ENCODE measurements around the gene C19orf44. TPM values are rescaled to one million over a fixed set of nuclear protein-coding genes. Genes with fewer than 3 reads are reported as not detected.
"Not testable (repeated sequence)": the region's sequence is repeated elsewhere in the genome, so short reads cannot be mapped to it uniquely, and the experiment has no call there.

Gene C19orf44
- total and polyA plus RNA-seq, 9 donors = 2.8 to 9.3 (median 8.1) TPM

DNA sequence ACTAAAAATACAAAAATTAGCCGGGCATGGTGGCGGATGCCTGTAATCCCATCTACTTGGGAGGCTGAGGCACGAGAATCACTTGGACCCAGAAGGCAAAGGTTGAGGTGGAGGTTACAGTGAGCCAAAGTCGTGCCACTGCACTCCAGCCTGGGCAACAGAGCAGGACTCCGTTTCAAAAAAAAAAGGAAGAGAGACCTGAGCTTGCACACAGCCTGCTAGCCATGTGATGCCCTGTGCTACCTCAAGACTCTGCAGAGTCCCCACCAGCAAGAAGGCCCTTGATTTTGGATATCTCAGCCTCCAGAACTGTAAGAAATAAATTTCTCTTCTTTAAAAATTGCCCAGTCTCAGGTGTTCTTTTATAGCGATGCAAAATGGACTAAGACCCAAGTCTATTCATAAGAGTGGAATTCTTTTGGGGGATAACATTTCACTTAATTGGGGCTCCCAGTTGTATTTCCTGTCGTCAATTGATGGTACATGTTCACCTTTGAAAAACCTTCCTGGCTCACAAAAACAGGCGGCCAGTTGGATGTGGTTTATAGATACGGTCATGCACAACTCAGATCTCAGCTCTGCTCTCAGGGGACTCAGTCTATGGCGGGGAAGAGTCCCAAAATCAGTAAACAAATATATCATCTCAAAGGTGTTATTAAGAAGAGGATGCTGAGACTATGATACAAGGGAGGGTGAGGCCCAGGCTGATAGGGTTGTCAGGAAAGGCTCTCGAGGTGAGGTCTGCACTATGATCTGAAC, 48.5 kb downstream of the C19orf44 start:
- Histone ChIP-seq H3K27me3 (ENCODE audit: control insufficient read depth, insufficient read depth, low read length) (no peaks in the 10 kb centered on the region), H3K36me3 (ENCODE audit: control insufficient read depth, insufficient read depth, low read length) (peaks cover 14% of the 10 kb centered on the region), H3K4me1 (ENCODE audit: control insufficient read depth, insufficient read depth, low read length) (peaks cover 18% of the 10 kb centered on the region), H3K27ac (ENCODE audit: low read length) (no peak overlapping the region), H3K9me3 (replicated peaks; ENCODE audit: control insufficient read depth, low read depth, low read length) (no peaks in the 10 kb centered on the region), H3K4me3 (ENCODE audit: low read length) (no peak overlapping the region)
- no peak for DNase-seq
- WGBS (ENCODE audit: insufficient coverage) = no CpG with 5 or more reads among the region's 11 CpGs

DNA sequence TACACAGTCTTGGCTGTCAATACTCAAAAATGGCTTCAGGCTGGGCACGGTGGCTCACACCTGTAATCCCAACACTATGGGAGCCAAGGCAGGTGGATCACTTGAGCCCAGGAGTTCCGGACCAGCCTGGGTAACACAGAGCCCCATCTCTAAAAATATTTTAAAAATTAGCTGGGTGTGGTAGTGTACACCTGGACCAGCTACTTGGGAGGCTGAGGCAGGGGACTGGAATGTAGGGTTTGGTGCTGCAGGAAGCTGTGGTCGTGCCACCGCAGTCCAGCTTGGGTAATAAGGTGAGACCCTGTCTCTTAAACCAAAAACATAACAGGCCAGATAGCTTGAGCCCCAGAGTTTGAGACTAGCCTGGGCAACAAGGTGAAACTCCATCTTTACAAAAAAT, 52.8 kb downstream of the C19orf44 start:
- H3K27ac ChIP-seq (ENCODE audit: low read length) = no peak overlapping the region
- DNase-seq = no peak
- H3K27me3 ChIP-seq (ENCODE audit: control insufficient read depth, insufficient read depth, low read length) = no peaks in the 10 kb centered on the region
- H3K4me3 ChIP-seq (ENCODE audit: low read length) = no peak overlapping the region
- no CpG with 5 or more reads among the region's 4 CpGs for WGBS (ENCODE audit: insufficient coverage)
- H3K4me1 ChIP-seq (ENCODE audit: control insufficient read depth, insufficient read depth, low read length) = no peaks in the 10 kb centered on the region
- H3K9me3 ChIP-seq (replicated peaks; ENCODE audit: control insufficient read depth, low read depth, low read length) = no peaks in the 10 kb centered on the region
- H3K36me3 ChIP-seq (ENCODE audit: control insufficient read depth, insufficient read depth, low read length) = peaks cover 32% of the 10 kb centered on the region

DNA sequence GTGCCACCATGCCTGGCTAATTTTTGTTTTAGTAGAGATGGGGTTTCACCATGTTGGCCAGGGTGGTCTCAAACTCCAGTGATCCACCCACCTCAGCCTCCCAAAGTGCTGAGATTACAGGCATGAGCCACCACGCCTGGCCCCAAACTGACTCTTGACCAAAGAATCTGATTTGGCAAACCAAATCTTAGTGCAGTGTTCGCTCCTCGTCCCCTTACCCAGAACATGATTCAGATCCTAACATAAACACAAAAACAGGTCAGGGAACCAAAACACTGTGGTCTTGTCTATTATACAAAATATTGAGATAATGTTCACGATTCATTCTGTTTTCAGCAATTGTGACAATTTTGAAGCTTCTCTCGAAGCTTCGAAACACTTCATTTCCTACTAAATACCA, 55.7 kb downstream of the C19orf44 start:
- not testable (repeated sequence) for H3K4me3 ChIP-seq (ENCODE audit: low read length); H3K27me3 ChIP-seq (ENCODE audit: control insufficient read depth, insufficient read depth, low read length); DNase-seq; H3K4me1 ChIP-seq (ENCODE audit: control insufficient read depth, insufficient read depth, low read length); H3K27ac ChIP-seq (ENCODE audit: low read length); H3K9me3 ChIP-seq (replicated peaks; ENCODE audit: control insufficient read depth, low read depth, low read length)
- peaks cover 46% of the 10 kb centered on the region for H3K36me3 ChIP-seq (ENCODE audit: control insufficient read depth, insufficient read depth, low read length)
- WGBS (ENCODE audit: insufficient coverage) = no CpG with 5 or more reads among the region's 6 CpGs

DNA sequence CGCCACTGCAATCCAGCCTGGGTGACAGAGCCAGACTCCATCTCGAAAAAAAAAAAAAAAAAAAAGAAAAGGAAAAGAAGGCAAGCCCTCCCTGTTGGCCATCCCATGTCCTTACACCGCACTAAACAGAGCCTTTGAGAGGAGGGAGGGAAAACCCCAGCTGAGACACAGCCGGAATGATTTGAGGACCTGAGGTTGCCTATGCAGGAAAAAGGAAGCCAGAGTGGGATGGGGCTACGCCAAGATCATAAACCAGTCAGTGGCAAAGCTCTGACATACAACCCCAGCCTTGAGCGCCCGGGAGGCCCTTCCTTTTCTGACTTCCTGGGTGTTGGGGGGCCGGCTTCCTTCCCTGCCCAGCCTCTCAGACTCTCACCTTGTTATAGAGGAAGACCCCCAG, 58.6 kb downstream of the C19orf44 start:
- no peak overlapping the region for H3K27ac ChIP-seq (ENCODE audit: low read length)
- no peak for DNase-seq
- H3K27me3 ChIP-seq (ENCODE audit: control insufficient read depth, insufficient read depth, low read length) = no peaks in the 10 kb centered on the region
- H3K36me3 ChIP-seq (ENCODE audit: control insufficient read depth, insufficient read depth, low read length) = peaks cover 53% of the 10 kb centered on the region
- WGBS (ENCODE audit: insufficient coverage) = 89% methylated on average over 4 of the region's 8 CpGs
- no peaks in the 10 kb centered on the region for H3K4me1 ChIP-seq (ENCODE audit: control insufficient read depth, insufficient read depth, low read length)
- H3K4me3 ChIP-seq (ENCODE audit: low read length) = no peak overlapping the region
- H3K9me3 ChIP-seq (replicated peaks; ENCODE audit: control insufficient read depth, low read depth, low read length) = no peaks in the 10 kb centered on the region

DNA sequence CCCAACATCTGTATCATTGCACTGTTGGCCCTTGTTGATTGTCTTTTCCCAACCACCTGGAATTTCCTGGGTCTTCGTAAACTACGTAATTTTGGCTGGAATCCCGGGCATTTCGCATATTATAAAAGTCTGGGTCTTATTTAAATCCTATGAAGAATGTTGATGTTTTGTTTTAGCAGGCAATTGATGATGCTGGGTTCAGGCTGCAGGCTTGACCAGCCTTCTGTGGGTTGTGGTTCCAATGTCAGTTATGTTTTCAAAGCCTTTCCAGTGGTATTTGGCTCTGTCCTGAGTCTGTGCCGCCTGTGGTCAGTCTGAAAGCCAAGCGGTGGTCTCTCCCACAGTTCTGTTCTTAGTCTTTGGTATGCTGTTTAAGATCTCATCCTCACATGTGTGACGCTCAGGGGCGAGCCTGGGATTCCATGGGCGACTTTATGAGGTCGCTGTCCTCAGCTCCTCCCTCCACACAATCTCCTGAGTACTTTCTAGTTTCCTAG, 63.6 kb downstream of the C19orf44 start:
- Histone ChIP-seq H3K27ac (ENCODE audit: low read length) (no peak overlapping the region), H3K9me3 (replicated peaks; ENCODE audit: control insufficient read depth, low read depth, low read length) (no peaks in the 10 kb centered on the region), H3K27me3 (ENCODE audit: control insufficient read depth, insufficient read depth, low read length) (no peaks in the 10 kb centered on the region), H3K36me3 (ENCODE audit: control insufficient read depth, insufficient read depth, low read length) (peaks cover 47% of the 10 kb centered on the region), H3K4me1 (ENCODE audit: control insufficient read depth, insufficient read depth, low read length) (peaks cover 9% of the 10 kb centered on the region), H3K4me3 (ENCODE audit: low read length) (no peak overlapping the region)
- WGBS (ENCODE audit: insufficient coverage) = 90% methylated on average over 7 of the region's 10 CpGs
- DNase-seq = no peak

DNA sequence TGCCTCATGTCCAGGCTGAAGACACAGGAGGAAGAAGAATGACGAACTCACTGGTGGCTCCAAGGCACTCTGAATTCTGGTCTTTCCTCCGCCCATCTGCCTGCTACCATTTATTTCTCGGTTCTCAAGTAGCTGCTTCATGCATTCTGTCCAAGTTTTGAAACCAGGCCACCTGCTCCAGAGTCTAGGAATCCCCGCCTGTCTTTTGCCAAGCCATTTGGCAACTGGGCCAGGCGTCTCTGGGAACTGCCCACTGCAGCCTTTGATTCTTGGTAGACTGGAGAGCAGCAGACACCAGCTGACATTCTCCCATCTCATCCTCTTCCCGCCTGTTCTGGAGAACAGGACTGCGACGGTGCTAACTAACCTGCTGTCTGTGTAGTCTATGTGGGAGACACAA, 65.2 kb downstream of the C19orf44 start:
- DNase-seq = peak; percentile 80
- peaks cover 51% of the 10 kb centered on the region for H3K36me3 ChIP-seq (ENCODE audit: control insufficient read depth, insufficient read depth, low read length)
- peaks cover 9% of the 10 kb centered on the region for H3K4me1 ChIP-seq (ENCODE audit: control insufficient read depth, insufficient read depth, low read length)
- H3K27ac ChIP-seq (ENCODE audit: low read length) = no peak overlapping the region
- H3K9me3 ChIP-seq (replicated peaks; ENCODE audit: control insufficient read depth, low read depth, low read length) = no peaks in the 10 kb centered on the region
- H3K4me3 ChIP-seq (ENCODE audit: low read length) = no peak overlapping the region
- 79% methylated on average over 4 of the region's 8 CpGs for WGBS (ENCODE audit: insufficient coverage)
- no peaks in the 10 kb centered on the region for H3K27me3 ChIP-seq (ENCODE audit: control insufficient read depth, insufficient read depth, low read length)

DNA sequence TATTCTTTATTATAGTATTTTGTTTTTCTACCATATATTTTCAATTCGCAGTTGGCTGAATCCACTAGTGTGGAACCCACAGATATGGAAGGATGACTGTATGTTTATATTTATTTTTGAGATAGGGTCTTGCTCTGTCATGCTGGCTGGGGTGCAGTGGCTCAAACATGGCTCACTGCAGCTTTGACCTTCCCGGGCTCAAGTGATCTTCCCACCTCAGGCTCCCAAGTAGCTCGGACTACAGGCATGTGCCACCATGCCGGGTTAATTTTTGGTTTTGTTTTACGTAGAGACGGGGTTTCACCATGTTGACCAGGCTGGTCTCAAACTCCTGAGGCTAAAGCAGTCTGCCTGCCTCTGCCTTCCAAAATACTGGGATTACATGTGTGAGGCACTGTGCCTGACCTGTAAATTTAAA, 66.4 kb downstream of the C19orf44 start:
- Histone ChIP-seq H3K27me3 (ENCODE audit: control insufficient read depth, insufficient read depth, low read length) (no peaks in the 10 kb centered on the region), H3K27ac (ENCODE audit: low read length) (no peak overlapping the region), H3K4me3 (ENCODE audit: low read length) (no peak overlapping the region), H3K9me3 (replicated peaks; ENCODE audit: control insufficient read depth, low read depth, low read length) (no peaks in the 10 kb centered on the region), H3K36me3 (ENCODE audit: control insufficient read depth, insufficient read depth, low read length) (peaks cover 54% of the 10 kb centered on the region), H3K4me1 (ENCODE audit: control insufficient read depth, insufficient read depth, low read length) (peaks cover 9% of the 10 kb centered on the region)
- no peak for DNase-seq
- WGBS (ENCODE audit: insufficient coverage) = 83% methylated on average over 5 of the region's 6 CpGs

DNA sequence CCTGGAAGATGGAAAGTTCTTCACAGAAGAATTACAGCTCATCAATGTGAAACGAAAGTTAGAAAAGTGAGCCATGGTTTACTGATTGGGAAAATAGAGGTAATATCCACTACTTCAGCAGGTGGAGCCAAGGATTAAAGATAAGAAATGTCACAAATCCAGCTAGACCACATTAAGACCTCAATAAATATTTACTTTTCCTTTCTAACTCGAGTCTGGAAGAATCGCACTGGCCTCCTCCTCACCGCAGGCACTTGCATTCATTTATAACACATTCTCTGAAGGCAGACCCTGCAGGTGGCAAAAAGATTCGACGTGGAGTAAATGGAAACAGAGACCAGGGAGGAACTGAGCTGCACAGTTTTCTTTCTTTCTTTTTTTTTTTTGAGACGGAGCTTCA, 68.6 kb downstream of the C19orf44 start:
- Histone ChIP-seq H3K4me1 (ENCODE audit: control insufficient read depth, insufficient read depth, low read length) (peaks cover 9% of the 10 kb centered on the region), H3K27me3 (ENCODE audit: control insufficient read depth, insufficient read depth, low read length) (no peaks in the 10 kb centered on the region), H3K9me3 (replicated peaks; ENCODE audit: control insufficient read depth, low read depth, low read length) (no peaks in the 10 kb centered on the region), H3K27ac (ENCODE audit: low read length) (no peak overlapping the region), H3K36me3 (ENCODE audit: control insufficient read depth, insufficient read depth, low read length) (peaks cover 67% of the 10 kb centered on the region), H3K4me3 (ENCODE audit: low read length) (no peak overlapping the region)
- DNase-seq = no peak
- 100% methylated on average over 6 of the region's 7 CpGs for WGBS (ENCODE audit: insufficient coverage)

DNA sequence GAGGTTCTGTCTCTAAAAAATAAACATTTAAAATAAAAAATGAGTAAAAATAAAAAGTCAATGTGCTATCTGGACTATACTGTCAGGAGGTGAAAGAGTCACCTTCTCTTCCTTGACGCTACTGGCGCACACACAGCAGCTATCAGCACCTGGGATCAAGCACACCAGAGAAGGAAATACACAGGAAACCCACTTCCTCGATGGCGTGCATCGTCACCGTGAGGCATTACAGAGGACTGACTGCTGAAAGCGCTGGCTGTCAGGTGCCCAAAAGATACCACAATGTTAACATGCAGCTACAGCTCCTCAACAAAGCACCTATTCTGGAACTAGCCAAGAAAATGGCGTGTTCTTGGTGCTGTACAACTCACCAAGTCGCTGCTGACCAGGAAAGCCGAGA, 70.0 kb downstream of the C19orf44 start:
- H3K4me1 ChIP-seq (ENCODE audit: control insufficient read depth, insufficient read depth, low read length) = peaks cover 8% of the 10 kb centered on the region
- no peak overlapping the region for H3K4me3 ChIP-seq (ENCODE audit: low read length)
- DNase-seq = no peak
- 93% methylated on average over 9 of the region's 10 CpGs for WGBS (ENCODE audit: insufficient coverage)
- H3K36me3 ChIP-seq (ENCODE audit: control insufficient read depth, insufficient read depth, low read length) = peaks cover 68% of the 10 kb centered on the region
- no peaks in the 10 kb centered on the region for H3K9me3 ChIP-seq (replicated peaks; ENCODE audit: control insufficient read depth, low read depth, low read length)
- no peak overlapping the region for H3K27ac ChIP-seq (ENCODE audit: low read length)
- H3K27me3 ChIP-seq (ENCODE audit: control insufficient read depth, insufficient read depth, low read length) = no peaks in the 10 kb centered on the region

DNA sequence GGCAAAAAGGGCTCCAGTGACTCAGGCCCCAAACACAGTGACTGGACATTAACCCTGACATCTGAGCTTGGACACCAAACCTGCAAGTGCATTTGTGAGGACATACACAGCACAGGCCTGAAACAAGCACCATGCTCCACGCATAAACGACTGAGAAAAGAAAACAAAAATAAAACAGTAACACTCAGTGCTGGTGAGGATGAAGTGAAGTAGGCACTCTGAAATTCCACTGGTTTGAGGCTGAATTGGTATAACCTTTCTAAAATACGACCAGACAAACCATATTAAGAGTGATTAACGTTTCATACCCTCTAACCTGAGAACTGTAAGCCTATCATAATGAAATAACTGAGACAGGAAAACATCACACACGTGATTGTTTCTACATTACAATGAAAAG, 70.5 kb downstream of the C19orf44 start:
- no peak for DNase-seq
- H3K27me3 ChIP-seq (ENCODE audit: control insufficient read depth, insufficient read depth, low read length) = no peaks in the 10 kb centered on the region
- H3K36me3 ChIP-seq (ENCODE audit: control insufficient read depth, insufficient read depth, low read length) = peaks cover 66% of the 10 kb centered on the region
- no peak overlapping the region for H3K4me3 ChIP-seq (ENCODE audit: low read length)
- H3K4me1 ChIP-seq (ENCODE audit: control insufficient read depth, insufficient read depth, low read length) = peaks cover 8% of the 10 kb centered on the region
- H3K9me3 ChIP-seq (replicated peaks; ENCODE audit: control insufficient read depth, low read depth, low read length) = no peaks in the 10 kb centered on the region
- no CpG with 5 or more reads among the region's 5 CpGs for WGBS (ENCODE audit: insufficient coverage)
- no peak overlapping the region for H3K27ac ChIP-seq (ENCODE audit: low read length)

All from muscle of leg (tissue), 11 donors.